ENCODE data around the gene USP33. TPM values are rescaled to one million over a fixed set of nuclear protein-coding genes. Genes with fewer than 3 reads are reported as not detected.

Gene USP33
- total RNA-seq, 1 experiment from 2014 or later, result 61.6 TPM

DNA sequence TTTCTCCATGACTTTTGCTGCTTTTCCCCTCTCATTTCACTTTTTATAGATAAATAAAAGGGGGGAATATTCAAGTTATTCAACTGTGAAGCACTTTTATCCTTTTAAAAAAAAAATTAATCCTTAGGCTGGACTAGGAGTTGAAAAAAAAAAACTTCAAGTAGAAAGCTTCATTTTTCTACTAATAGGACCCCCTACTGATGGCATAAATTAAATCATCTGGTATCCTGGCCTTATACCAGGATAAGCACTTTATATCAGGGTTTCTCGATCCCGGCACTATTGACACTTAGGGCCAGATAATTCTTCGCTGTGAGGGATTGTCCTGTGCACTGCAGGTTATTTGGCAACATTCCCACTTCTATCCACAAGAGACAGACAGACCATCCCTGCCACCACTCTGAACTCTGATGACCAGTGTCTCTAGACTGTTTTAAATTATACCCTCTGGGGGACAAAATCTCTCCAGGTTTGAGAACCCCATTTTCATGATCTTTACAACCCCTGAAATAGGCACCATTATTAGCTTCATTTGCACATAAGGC, 17.6 kb downstream of the USP33 start:
- no peaks in the 10 kb centered on the region for H3K9me3 Mint-ChIP-seq
- POLR2A ChIA-PET, result no interaction called here
- no peaks in the 10 kb centered on the region for H3K4me1 Mint-ChIP-seq
- peaks cover 14% of the 10 kb centered on the region for H3K36me3 Mint-ChIP-seq
- H3K27me3 Mint-ChIP-seq (ENCODE audit: low read depth), result no peaks in the 10 kb centered on the region
- TF ChIP-seq, protein P1, sequence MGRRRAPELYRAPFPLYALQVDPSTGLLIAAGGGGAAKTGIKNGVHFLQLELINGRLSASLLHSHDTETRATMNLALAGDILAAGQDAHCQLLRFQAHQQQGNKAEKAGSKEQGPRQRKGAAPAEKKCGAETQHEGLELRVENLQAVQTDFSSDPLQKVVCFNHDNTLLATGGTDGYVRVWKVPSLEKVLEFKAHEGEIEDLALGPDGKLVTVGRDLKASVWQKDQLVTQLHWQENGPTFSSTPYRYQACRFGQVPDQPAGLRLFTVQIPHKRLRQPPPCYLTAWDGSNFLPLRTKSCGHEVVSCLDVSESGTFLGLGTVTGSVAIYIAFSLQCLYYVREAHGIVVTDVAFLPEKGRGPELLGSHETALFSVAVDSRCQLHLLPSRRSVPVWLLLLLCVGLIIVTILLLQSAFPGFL (CRISPR knock-in tag; IDR thresholded peaks at IDR 0.05; ENCODE audit: borderline replicate concordance), result no peak
- TF ChIP-seq NR3C1 (CRISPR knock-in tag; conservative IDR thresholded peaks at IDR 0.05; ENCODE audit: low read depth) (no peak), STAT6 (CRISPR knock-in tag; conservative IDR thresholded peaks at IDR 0.05; ENCODE audit: low read depth) (no peak), RORB (CRISPR knock-in tag; IDR thresholded peaks at IDR 0.05) (no peak), ZNF512 (CRISPR knock-in tag; IDR thresholded peaks at IDR 0.05; ENCODE audit: borderline replicate concordance) (no peak), TEAD4 (CRISPR knock-in tag; IDR thresholded peaks at IDR 0.05) (no peak), RELA (CRISPR knock-in tag; IDR thresholded peaks at IDR 0.05; ENCODE audit: borderline replicate concordance) (no peak), ESRRA (CRISPR knock-in tag; IDR thresholded peaks at IDR 0.05; ENCODE audit: borderline replicate concordance) (no peak), PRRX2 (CRISPR knock-in tag; IDR thresholded peaks at IDR 0.05) (no peak), CDX4 (CRISPR knock-in tag; IDR thresholded peaks at IDR 0.05; ENCODE audit: borderline replicate concordance) (no peak), ZNF232 (CRISPR knock-in tag; IDR thresholded peaks at IDR 0.05) (no peak)
- TF ChIP-seq, protein P2, sequence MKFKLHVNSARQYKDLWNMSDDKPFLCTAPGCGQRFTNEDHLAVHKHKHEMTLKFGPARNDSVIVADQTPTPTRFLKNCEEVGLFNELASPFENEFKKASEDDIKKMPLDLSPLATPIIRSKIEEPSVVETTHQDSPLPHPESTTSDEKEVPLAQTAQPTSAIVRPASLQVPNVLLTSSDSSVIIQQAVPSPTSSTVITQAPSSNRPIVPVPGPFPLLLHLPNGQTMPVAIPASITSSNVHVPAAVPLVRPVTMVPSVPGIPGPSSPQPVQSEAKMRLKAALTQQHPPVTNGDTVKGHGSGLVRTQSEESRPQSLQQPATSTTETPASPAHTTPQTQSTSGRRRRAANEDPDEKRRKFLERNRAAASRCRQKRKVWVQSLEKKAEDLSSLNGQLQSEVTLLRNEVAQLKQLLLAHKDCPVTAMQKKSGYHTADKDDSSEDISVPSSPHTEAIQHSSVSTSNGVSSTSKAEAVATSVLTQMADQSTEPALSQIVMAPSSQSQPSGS (CRISPR knock-in tag; IDR thresholded peaks at IDR 0.05; ENCODE audit: borderline replicate concordance, low read depth), result no peak
- TF ChIP-seq, protein P3, sequence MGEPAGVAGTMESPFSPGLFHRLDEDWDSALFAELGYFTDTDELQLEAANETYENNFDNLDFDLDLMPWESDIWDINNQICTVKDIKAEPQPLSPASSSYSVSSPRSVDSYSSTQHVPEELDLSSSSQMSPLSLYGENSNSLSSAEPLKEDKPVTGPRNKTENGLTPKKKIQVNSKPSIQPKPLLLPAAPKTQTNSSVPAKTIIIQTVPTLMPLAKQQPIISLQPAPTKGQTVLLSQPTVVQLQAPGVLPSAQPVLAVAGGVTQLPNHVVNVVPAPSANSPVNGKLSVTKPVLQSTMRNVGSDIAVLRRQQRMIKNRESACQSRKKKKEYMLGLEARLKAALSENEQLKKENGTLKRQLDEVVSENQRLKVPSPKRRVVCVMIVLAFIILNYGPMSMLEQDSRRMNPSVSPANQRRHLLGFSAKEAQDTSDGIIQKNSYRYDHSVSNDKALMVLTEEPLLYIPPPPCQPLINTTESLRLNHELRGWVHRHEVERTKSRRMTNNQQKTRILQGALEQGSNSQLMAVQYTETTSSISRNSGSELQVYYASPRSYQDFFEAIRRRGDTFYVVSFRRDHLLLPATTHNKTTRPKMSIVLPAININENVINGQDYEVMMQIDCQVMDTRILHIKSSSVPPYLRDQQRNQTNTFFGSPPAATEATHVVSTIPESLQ (CRISPR knock-in tag; IDR thresholded peaks at IDR 0.05), result no peak
- TF ChIP-seq, protein P4, sequence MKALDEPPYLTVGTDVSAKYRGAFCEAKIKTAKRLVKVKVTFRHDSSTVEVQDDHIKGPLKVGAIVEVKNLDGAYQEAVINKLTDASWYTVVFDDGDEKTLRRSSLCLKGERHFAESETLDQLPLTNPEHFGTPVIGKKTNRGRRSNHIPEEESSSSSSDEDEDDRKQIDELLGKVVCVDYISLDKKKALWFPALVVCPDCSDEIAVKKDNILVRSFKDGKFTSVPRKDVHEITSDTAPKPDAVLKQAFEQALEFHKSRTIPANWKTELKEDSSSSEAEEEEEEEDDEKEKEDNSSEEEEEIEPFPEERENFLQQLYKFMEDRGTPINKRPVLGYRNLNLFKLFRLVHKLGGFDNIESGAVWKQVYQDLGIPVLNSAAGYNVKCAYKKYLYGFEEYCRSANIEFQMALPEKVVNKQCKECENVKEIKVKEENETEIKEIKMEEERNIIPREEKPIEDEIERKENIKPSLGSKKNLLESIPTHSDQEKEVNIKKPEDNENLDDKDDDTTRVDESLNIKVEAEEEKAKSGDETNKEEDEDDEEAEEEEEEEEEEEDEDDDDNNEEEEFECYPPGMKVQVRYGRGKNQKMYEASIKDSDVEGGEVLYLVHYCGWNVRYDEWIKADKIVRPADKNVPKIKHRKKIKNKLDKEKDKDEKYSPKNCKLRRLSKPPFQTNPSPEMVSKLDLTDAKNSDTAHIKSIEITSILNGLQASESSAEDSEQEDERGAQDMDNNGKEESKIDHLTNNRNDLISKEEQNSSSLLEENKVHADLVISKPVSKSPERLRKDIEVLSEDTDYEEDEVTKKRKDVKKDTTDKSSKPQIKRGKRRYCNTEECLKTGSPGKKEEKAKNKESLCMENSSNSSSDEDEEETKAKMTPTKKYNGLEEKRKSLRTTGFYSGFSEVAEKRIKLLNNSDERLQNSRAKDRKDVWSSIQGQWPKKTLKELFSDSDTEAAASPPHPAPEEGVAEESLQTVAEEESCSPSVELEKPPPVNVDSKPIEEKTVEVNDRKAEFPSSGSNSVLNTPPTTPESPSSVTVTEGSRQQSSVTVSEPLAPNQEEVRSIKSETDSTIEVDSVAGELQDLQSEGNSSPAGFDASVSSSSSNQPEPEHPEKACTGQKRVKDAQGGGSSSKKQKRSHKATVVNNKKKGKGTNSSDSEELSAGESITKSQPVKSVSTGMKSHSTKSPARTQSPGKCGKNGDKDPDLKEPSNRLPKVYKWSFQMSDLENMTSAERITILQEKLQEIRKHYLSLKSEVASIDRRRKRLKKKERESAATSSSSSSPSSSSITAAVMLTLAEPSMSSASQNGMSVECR (CRISPR knock-in tag; IDR thresholded peaks at IDR 0.05; ENCODE audit: borderline replicate concordance), result no peak
- H3K27ac Mint-ChIP-seq, result no peak overlapping the region
- ATAC-seq (no peak), DNase-seq (ENCODE audit: low spot score) (no peak)
- CTCF ChIA-PET, result no interaction called here
- no peak overlapping the region for H3K4me3 Mint-ChIP-seq

Measured in WTC11 (cell line).